ENCODE measurements around the gene HOTAIR.

HOTAIR gene

DNA sequence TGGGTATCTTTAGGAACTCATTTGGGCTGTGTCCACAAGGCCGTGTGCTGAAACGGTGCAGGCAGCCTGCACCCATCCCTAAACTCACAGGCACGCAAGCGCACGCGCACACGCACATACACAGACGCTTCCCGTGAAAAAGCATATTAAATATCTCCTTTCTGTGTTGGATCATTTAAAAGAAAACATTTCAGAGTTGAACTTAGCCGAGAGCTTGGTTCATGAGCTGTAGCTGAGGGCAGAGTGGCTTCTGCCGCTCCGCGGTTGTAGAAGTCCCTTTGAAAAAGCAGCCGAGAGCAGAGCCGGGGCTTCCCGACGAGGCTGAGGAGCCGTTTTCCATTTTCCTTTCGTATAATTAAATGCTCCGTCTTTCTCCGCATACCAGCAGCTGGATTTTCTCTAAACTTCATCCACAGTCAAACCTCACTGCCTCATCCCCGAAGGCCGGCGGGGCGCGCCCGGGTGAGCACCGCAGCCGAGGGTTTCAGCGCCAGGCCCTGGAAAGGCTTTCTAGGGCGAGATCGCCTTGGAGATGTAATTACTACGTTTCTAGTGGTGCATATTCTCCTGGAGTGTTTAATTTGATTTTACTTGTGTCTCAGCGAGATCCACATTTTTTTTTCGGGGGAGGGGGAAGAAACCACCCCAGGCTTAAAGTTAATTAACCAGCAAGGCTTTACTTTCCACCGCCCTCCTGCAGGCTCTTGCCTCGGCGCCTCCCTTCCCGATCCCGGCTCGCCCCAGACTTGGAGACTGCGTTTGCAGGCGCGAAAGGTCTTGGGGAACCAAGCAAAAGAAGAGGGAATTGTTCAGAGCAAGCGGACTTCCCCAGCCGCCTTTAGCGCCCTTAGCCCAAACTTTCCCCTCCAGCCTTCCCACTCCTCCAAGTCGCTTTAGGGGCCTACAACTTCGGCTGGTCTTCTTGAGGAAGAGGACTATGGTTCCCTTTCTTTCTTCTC lies 39.1 kb downstream of the HOTAIR start:
- in situ Hi-C loops (cut with MboI; ENCODE audit: low sequenced_read_pairs): no loop called here

DNA sequence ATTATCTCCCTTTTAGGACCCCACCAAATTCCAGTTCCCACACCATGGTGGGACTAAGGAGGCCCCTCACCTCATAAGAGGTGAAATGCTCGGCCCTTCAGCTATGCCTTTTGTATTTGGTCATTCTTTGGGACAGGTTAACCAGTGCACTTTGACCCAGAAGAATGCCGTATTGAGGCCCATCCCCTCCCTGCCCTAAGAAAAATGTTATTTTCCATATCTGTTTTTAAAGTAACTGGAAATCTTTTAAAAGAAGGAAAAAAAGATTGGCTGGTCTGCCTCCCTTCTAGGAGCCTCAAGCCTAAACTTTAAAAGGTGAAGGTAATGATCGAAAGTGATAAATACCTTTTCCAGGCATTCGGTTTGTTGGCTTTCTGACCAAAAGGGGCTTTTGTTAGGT lies 41.8 kb downstream of the HOTAIR start:
- in situ Hi-C loops (cut with MboI; ENCODE audit: low sequenced_read_pairs): no loop called here

DNA sequence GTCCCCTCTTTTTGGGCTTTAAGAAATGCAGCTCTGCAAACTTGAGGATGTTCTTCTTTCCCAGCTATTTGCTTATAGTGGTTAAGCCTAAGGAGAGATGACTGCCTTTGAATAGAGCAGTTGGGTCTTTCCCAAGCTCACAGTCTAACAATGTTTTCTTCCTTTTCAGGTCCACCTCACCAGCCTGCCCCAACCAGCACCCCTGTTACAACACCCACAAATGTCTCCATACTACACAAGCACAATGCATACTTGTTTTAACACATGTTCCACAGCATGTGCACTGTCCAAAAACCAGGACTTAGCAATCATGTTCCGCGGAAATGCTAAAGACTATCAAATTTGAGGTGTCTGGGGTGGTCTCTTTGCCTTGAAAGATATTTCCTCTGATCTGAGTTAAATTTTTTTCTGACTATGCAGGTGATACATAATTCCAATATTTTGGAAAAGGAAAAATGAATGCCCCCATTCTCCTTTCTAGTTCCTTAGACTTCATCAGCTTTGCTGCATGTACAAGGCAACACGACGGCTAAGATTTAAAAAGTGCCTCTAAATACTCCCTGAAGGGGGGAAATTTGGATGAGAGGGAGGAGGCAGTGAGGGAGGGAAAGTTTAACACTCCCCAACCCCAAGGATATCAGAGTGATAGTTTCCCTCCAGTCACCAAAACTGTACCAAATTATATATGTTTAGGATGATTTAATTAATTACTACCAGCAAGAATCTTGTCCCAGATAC lies 42.7 kb downstream of the HOTAIR start:
- in situ Hi-C loops (cut with MboI; ENCODE audit: low sequenced_read_pairs): no loop called here

DNA sequence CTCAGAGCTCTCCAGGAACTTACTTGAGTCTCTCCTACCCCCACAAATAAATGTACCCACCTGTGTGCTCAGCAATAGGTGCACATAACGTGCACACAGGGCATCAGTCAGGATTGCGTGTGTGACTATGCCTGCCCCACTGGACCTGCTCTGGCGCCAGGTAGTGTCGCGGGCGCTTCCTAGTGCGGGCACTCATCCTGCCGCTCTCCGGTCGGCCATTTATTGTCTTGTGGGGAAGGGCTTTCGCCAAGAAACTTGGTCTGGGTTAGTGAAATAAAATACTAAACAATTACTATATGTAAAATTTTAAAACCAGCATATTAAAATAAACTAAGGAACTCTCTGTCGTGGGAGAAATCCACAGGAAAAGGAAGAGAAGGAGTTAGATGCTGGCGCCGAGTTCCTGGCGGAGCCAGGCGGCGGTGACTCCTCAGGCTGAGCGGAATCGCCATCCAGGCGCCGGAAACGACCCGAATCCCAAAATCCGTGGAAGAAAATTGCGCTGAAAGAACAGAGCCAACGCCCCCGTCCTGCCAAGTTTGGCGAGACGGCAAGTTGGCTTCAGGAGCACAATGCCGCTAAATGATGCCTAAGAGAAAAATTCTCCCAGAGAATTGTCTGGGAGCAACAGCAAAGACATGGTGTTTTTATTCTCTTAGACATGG lies 44.0 kb downstream of the HOTAIR start:
- in situ Hi-C loops (cut with MboI; ENCODE audit: low sequenced_read_pairs): no loop called here

DNA sequence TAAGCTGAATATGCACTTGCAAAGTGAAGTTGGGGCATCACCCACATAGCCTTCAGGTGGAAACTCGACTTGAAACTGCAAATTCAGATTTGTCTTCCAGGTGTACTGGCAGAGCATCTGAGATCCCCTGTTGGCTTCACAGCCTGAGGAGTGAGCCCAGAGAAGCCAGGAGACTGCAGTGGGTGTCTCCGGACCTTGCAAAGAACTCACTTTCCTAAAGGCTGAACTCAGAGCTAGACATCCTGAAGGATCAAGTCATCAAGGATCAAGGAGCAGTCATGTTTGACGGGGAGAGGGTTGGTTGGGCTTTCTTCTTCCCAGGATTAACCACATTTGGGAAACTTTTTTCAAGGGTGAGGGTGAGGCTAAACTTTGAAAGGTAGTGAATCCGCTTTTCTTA lies 45.2 kb downstream of the HOTAIR start:
- in situ Hi-C loops (cut with MboI; ENCODE audit: low sequenced_read_pairs): no loop called here

DNA sequence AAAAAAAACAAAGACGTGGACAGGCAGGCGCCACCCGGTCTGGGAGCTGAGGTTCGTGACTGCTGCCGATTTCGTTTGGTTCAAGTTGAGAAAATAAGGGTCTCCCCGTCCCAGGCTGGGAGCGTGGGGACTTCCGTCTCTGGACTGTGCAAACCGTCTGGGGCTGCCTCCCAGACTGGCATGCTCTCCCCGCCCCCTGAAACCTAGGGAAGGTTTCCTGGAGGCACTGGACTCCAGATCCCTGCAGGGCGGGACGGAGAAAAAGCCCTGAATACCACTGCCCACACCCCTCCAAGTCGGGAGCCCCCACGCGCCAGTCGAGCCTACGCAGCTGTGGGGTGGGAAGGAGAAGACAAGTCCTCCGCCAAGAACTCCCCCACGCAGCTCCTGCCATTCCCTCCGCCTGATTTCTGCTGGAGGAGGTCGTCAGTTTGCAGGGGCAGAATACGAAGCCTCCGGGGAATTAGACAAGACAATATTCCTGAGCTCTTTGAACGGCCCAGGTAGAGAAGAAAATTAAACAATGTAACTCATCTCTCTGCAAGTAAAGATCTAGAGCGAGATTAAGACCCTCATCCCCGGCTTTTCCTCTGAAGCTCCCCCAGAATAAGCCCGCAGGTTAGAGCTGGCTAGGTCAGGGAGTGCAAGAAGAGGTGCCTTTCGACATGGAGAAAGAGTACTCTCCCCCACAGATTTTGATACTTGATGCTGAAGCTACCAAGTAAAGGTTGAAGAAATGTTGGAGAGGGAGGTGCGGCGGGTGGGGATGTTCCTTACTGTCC lies 46.5 kb downstream of the HOTAIR start:
- in situ Hi-C loops (cut with MboI; ENCODE audit: low sequenced_read_pairs): no loop called here

DNA sequence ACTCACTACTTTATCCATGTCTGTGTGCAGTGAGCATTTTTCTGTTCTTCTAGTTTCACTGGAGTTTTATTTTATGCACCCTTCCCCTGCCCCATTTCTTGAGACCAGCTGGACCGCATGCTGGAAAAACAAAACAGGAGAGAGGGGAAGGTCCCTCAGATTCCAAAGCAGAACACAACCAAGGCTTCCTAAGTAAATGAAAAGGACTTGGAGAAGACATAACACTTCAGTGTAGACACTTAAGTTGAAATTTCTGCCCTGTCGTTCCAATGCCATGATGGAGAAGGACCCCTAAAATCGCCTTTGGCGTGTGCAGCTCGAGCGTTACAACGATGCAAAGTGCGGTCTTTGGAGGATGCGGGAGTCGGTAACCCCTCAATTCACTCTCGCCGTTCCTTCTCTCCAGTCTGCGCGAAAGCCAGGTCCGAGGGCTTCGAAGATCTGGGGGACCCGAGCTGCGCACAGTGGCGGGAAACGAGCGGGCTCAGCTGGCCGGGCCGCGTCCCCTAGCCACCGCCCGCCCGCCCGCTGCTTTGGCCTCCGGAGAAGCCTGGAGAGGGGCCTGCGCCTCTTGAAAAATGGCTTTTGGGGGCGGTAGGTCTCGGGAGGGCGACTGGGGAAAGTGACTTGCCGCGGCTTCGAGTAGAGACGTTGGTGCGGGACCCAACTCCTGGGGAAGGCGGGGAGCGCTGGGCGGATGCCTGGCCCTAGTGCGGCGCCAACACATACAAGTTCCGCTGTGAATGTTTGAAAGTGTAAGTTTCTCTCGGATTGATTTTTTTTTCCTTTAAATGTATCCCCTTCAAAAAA lies 47.3 kb downstream of the HOTAIR start:
- in situ Hi-C loops (cut with MboI; ENCODE audit: low sequenced_read_pairs): no loop called here

DNA sequence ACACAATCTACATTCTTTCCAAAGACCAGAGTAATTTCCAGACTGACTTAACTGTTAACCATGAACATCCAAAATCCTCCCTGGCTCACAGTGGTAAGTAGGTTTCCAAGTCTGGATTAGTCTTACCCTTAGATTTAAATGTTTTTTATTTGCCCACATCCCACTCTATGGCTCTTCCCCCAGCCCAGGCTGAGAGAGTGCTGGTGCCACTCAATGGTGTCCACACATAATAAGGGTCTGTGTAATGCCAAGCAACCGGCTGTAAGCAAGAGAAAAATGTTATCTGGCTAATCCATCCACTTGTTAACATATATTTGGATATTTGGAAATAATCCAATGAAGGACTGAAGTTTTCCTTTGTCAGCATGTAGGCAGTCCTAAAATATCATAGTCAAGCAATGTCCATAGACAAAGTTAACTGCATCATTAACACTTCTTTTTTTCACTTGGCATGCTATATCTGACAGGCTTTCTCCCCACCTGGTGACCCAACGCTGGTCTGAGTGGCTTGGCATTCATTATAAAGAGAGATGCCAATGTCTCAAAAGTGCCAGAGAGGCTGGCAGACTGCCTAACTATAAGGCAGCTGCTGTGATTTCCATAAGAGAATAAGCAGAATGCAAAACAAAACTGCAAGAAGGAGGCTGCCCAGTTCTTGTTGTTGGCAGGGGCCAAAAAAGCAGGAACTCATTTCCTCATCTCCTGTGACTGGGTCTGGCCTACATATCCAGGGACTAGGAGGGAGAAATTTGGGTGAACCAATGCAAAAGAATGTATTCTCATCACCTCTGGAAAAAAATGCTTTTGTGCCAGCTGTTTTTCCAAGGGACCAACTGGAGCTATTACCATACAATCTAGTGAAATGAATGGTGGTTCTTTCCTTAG lies 50.0 kb downstream of the HOTAIR start:
- in situ Hi-C loops (cut with MboI; ENCODE audit: low sequenced_read_pairs): no loop called here

DNA sequence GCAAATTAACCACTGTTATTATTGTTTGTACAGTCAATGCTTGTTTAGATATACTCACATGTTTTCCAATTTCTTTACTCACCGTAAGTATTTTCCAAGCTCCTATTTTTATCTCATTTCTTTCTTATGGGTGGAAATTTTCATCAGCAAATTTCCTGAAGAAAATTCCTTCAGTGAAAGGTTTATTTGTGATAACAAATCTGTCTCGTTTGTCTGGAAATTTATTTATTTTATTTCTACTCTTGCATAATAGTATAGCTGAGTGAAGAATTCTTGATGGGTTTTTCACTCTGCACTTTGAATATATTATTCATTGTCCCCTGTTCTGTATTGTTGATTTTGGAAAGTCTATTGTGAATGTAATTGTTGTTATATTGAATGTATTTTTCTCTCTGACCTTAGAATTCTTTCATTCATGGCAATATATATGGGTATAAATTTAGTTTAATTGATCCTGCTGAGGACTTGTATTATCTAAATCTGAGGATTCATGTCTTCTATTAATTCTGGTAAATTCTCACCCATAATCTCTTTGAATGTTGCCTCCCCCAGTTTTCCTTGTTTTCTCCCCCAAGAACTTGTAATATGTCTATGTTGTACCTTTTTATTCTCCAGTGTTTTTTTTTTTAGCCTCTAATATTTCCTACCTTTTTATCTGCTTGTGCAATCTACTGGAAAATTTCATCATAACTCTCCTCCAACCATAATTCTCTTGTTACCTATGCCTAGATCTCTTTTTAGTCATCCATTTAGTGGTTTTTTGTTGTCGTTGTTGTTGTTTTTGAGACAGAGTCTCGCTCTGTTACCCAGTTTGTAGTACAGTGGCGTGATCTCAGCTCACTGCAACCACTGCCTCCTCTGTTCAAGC lies 57.7 kb downstream of the HOTAIR start:
- in situ Hi-C loops (cut with MboI; ENCODE audit: low sequenced_read_pairs): no loop called here
